ENCODE data around the gene MADD.
"Not testable (repeated sequence)": the region's sequence is repeated elsewhere in the genome, so short reads cannot be mapped to it uniquely, and the experiment has no call there.

The MADD gene

DNA sequence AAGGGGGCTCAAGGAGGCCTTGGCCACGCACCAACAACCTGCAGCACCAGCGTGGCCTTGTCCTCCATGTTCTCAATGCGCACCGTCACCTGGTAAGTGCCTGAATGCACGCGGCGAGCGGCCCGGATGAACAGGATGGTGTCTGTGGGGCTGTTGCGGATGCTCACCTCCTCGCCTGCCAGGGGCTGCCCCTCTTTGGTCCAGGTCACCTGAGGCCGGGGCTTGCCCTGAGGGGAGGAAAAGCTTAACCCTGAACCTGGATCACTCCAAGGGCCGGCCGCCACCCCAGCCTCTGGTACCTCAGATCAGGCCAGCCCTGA lies 63.6 kb downstream of the MADD start:
- Mint-ChIP-seq H3K27ac (no peak overlapping the region), H3K36me3 (ENCODE audit: low read depth) (peaks cover 7% of the 10 kb centered on the region), H3K27me3 (ENCODE audit: low read depth, poor library complexity) (no peaks in the 10 kb centered on the region), H3K4me1 (peaks cover 16% of the 10 kb centered on the region), H3K9me3 (no peaks in the 10 kb centered on the region), H3K4me3 (no peak overlapping the region)
- TF ChIP-seq, protein P1, sequence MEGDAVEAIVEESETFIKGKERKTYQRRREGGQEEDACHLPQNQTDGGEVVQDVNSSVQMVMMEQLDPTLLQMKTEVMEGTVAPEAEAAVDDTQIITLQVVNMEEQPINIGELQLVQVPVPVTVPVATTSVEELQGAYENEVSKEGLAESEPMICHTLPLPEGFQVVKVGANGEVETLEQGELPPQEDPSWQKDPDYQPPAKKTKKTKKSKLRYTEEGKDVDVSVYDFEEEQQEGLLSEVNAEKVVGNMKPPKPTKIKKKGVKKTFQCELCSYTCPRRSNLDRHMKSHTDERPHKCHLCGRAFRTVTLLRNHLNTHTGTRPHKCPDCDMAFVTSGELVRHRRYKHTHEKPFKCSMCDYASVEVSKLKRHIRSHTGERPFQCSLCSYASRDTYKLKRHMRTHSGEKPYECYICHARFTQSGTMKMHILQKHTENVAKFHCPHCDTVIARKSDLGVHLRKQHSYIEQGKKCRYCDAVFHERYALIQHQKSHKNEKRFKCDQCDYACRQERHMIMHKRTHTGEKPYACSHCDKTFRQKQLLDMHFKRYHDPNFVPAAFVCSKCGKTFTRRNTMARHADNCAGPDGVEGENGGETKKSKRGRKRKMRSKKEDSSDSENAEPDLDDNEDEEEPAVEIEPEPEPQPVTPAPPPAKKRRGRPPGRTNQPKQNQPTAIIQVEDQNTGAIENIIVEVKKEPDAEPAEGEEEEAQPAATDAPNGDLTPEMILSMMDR (IDR thresholded peaks at IDR 0.05): no peak
- no peak for DNase-seq

DNA sequence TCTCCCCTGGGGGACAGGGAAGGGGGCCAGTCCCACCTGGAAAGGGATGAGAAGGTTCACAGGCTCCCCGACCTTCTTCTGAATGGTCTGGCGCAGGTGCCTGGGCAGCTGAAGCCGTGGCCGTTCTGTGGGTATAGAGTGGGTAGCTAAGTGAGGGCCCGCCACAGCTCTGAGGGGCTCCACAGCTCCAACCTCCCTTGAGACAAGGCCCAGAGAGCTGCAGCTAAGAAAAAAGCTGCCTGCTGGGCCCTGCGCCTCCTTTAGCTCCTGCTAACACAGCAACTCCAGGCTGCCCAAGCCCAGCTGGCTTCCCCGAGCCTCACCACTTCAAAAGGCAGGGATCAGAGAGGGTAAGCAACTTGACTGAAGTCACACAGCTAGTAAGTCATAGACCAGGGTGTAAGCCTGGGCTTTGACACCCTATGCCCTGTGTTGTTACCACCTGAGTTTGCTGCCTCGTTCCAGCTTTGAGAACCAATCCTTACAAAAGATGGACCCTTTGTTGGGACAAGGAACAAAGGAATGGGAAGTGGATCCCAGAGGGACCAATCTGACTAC lies 64.0 kb downstream of the MADD start:
- Mint-ChIP-seq H3K27me3 (ENCODE audit: low read depth, poor library complexity) (no peaks in the 10 kb centered on the region), H3K27ac (no peak overlapping the region), H3K4me1 (peaks cover 16% of the 10 kb centered on the region), H3K9me3 (no peaks in the 10 kb centered on the region), H3K36me3 (ENCODE audit: low read depth) (peaks cover 2% of the 10 kb centered on the region), H3K4me3 (no peak overlapping the region)
- no peak for DNase-seq
- TF ChIP-seq, protein P1 (IDR thresholded peaks at IDR 0.05): no peak

DNA sequence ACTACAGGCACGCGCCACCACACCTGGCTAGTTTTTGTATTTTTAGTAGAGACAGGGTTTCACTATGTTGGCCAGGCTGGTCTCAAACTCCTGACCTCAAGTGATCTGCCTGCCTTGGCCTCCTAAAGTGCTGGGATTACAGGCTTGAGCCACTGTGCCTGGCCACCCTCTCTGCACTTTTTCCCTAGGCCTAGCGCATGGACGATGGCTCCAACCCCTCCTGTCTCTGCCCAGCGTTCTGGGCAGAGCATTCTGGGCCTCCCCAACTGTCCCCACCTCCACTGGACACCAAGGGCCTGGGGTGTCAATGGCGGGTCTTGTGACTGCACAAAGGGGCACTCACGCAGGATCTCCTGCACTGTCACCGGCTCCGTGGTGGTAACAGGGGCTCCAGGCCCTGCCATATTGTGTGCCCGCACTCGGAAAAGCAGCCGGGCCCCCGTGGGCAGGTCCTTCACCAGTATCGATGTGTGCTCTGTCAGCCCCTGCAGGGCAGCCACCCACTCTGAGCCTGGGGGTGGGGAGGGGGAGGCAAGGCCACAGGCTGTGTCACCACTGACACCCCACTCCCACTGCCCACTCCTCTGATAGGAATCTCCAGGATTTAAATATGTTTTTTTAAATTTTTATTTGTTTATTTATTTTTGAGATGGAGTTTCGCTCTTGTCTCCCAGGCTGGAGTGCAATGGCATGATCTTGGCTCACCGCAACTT lies 64.9 kb downstream of the MADD start:
- not testable (repeated sequence) for H3K9me3 Mint-ChIP-seq

DNA sequence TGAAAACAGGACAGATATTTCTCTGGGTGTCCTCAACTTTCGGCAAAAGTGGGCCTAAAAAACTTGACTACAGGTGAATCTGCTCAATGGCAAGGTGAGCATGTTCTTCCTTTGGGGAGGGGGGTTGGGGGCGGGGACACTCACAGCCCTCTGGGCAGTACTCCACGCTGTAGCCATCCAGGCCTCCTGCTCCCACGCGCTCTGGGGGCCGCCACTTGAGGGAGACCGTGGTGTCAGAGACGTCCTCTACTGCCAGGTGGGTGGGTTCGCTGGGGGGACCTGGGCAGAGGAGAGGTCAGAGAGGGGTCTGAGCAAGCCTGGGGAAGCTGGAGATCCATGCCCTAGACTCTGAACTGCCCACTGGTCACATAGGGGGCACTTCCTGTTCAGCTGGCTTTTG lies 65.8 kb downstream of the MADD start:
- Mint-ChIP-seq H3K27ac (no peak overlapping the region), H3K27me3 (ENCODE audit: low read depth, poor library complexity) (peaks cover 4% of the 10 kb centered on the region), H3K36me3 (ENCODE audit: low read depth) (no peaks in the 10 kb centered on the region), H3K4me1 (peaks cover 5% of the 10 kb centered on the region), H3K4me3 (no peak overlapping the region), H3K9me3 (no peaks in the 10 kb centered on the region)
- TF ChIP-seq, protein P1 (IDR thresholded peaks at IDR 0.05): no peak
- no peak for DNase-seq

More for the DNA sequence above, 64.9 kb downstream of the MADD start:
- not testable (repeated sequence) for H3K4me3 Mint-ChIP-seq; H3K27me3 Mint-ChIP-seq (ENCODE audit: low read depth, poor library complexity); DNase-seq; H3K27ac Mint-ChIP-seq; H3K36me3 Mint-ChIP-seq (ENCODE audit: low read depth)
- peaks cover 11% of the 10 kb centered on the region for H3K4me1 Mint-ChIP-seq

DNA sequence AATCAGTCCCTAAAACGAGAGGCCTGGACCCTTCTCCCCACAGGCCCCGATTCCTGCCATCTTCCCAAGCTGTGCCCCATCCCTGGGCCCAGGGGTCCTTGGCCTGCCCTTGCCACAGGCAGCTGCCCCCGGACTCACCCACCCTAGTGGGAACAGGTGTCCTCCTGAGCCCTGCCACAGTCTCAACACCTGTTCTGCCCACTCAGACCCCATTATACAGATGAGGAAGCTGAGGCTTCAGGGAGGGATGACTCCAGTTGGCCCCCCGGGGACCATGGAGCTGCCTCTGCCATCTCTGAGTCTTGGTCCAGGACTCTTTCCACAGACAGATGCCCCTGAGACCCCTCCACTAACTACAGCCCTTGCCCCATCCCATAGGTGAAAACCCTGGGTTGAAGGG lies 66.7 kb downstream of the MADD start:
- Mint-ChIP-seq H3K27me3 (ENCODE audit: low read depth, poor library complexity) (peaks cover 4% of the 10 kb centered on the region), H3K4me3 (no peak overlapping the region), H3K4me1 (peaks cover 3% of the 10 kb centered on the region), H3K9me3 (no peaks in the 10 kb centered on the region), H3K36me3 (ENCODE audit: low read depth) (no peaks in the 10 kb centered on the region), H3K27ac (no peak overlapping the region)
- DNase-seq: no peak
- TF ChIP-seq, protein P1 (IDR thresholded peaks at IDR 0.05): no peak

DNA sequence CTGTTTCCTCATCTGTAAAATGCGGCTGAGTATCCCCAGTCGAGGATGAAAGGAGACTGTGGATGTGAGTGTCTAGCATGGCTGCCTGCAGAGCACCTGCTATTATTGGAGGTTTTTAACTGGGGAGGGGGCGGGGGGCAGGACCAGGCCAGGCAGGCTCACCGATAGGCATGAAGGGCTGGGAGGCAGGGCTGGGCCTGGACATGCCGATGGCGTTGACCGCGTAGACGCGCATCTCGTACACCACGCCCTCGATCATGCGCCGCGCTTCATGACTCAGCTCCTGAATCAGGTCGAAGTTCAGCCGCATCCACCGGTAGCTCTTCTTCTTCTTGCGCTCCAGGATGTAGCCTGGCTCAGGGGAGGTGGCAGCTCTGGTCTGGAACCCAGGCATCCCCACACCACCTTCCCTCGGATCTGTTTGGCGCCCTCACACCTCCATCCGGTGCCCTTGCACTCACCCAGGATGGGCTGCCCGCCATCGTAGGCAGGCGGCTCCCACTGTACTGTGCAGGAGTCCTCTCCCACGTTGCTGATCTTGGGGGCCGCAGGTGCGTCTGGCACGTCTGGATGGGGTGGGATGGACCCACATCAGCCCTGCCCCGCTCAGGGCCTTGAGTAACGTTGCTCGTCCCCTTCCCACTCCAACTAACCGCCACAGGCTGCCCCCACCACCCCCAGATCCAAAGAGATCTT lies 67.4 kb downstream of the MADD start:
- Mint-ChIP-seq H3K27me3 (ENCODE audit: low read depth, poor library complexity) (peaks cover 4% of the 10 kb centered on the region), H3K36me3 (ENCODE audit: low read depth) (no peaks in the 10 kb centered on the region), H3K4me1 (peaks cover 7% of the 10 kb centered on the region), H3K9me3 (no peaks in the 10 kb centered on the region), H3K27ac (no peak overlapping the region), H3K4me3 (no peak overlapping the region)
- DNase-seq: no peak
- TF ChIP-seq, protein P1 (IDR thresholded peaks at IDR 0.05): no peak

Measured in nephron progenitor cell (in vitro differentiated cells).